Upper lobe of right lung (tissue), 1 donor: ENCODE data around the gene IGDCC3. TPM values are rescaled to one million over a fixed set of nuclear protein-coding genes. Genes with fewer than 3 reads are reported as not detected.

Source experiments
- ATAC-seq: fragments of 200-7000 bp; cut with Tn5 transposase; one replicate; pipeline ENCODE4 v1.9.1; 2020; ENCODE audit warnings: mild to moderate bottlenecking, moderate library complexity
- DNase-seq: peaks from one replicate; pipeline ENCODE4 v3.0.0-alpha.2; 2020
- H3K27ac ChIP-seq: fragments of 200-600 bp; one replicate; pipeline ENCODE4 v1.8.0; 2022
- H3K27me3 ChIP-seq: fragments of 200-600 bp; one replicate; pipeline ENCODE4 v1.8.0; 2022; ENCODE audit warnings: mild to moderate bottlenecking
- H3K36me3 ChIP-seq: fragments of 200-600 bp; one replicate; pipeline ENCODE4 v1.8.0; 2022
- H3K4me1 ChIP-seq: fragments of 200-600 bp; one replicate; pipeline ENCODE4 v1.8.0; 2022
- H3K4me3 ChIP-seq: fragments of 200-600 bp; one replicate; pipeline ENCODE4 v1.8.0; 2022; ENCODE audit warnings: mild to moderate bottlenecking
- H3K9me3 ChIP-seq: fragments of 200-600 bp; one replicate; pipeline ENCODE4 v1.8.0; 2022
- intact Hi-C: fragments of 100-400 bp; cut with DNase I; formaldehyde crosslinking; loops from one replicate; pipeline ENCODE4 v1.11.0; 2022
- total RNA-seq: library from RNA; stranded (reverse); fragmentation: NEBNext Ultra II Directional; extraction: Animal tissue kit (Norgen Biotek cat#: 25700); gene quantifications from one replicate; pipeline ENCODE4 v1.2.1, GENCODE V29; 2021
- TF ChIP-seq, protein P1 (sequence below): fragments of 200-600 bp; IDR thresholded peaks from one replicate; pipeline ENCODE4 v1.8.0; 2022; ENCODE audit warnings: antibody characterized with exemption
- donor health status: DM: no; HTN: yes; CAD: no; lungs with severe emphysema.

IGDCC3 gene
- total RNA-seq, 1 donor from 2014 or later, result not detected

DNA sequence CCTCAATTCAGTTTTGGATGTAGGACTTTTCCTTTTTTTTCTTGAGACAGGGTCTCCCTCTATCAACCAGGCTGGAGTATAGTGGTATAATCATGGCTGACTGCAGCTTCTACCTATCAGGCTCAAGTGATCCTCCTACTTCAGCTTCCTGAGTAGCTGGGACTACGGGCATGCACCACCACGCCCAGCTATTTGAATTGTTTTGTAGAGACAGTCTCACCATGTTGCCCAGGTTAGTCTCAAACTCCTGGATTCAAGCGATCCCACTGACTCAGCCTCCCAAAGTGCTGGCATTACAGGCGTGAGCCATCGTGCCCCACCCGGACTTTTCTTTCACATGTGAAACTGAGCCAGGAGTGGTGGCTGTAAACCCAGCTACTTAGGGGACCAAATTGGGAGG lies 69.8 kb downstream of the IGDCC3 start:
- Histone ChIP-seq H3K27ac (no peak overlapping the region), H3K36me3 (no peaks in the 10 kb centered on the region), H3K4me3 (no peak overlapping the region), H3K9me3 (no peaks in the 10 kb centered on the region), H3K4me1 (peaks cover 13% of the 10 kb centered on the region), H3K27me3 (no peaks in the 10 kb centered on the region)
- TF ChIP-seq, protein P1, sequence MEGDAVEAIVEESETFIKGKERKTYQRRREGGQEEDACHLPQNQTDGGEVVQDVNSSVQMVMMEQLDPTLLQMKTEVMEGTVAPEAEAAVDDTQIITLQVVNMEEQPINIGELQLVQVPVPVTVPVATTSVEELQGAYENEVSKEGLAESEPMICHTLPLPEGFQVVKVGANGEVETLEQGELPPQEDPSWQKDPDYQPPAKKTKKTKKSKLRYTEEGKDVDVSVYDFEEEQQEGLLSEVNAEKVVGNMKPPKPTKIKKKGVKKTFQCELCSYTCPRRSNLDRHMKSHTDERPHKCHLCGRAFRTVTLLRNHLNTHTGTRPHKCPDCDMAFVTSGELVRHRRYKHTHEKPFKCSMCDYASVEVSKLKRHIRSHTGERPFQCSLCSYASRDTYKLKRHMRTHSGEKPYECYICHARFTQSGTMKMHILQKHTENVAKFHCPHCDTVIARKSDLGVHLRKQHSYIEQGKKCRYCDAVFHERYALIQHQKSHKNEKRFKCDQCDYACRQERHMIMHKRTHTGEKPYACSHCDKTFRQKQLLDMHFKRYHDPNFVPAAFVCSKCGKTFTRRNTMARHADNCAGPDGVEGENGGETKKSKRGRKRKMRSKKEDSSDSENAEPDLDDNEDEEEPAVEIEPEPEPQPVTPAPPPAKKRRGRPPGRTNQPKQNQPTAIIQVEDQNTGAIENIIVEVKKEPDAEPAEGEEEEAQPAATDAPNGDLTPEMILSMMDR, result no peak
- DNase-seq, result no peak
- ATAC-seq, result no peak
- intact Hi-C loops, result loop anchor here (10.0 kb wide), 1 partner anchor 123 kb away; the partner anchor contains the start of gene CLPX

DNA sequence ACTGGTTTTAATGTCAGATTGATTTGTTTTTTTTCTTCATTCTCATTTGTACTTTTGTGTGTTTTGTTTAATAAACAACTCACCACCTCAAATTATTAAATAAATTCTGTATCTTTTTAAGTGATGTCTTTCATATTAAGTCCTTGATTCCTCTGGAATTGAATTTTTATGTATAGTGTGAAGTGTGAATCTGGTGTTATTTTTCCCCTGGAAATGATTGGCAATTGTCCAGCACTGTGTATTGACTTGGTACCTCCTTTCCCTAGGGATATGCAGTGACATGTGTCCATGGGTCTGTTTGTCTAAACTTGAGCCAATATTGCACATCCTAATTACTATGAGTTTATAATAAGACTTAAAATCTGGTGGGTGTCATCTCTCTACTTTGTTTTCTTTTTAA lies 71.3 kb downstream of the IGDCC3 start:
- peaks cover 13% of the 10 kb centered on the region for H3K4me1 ChIP-seq
- TF ChIP-seq, protein P1, result no peak
- DNase-seq, result no peak
- H3K9me3 ChIP-seq, result no peaks in the 10 kb centered on the region
- no peak for ATAC-seq
- intact Hi-C loops, result loop anchor here (10.0 kb wide), 1 partner anchor 122 kb away; the partner anchor contains the start of gene CLPX
- H3K4me3 ChIP-seq, result no peak overlapping the region
- H3K27ac ChIP-seq, result no peak overlapping the region
- H3K27me3 ChIP-seq, result no peaks in the 10 kb centered on the region
- H3K36me3 ChIP-seq, result no peaks in the 10 kb centered on the region

DNA sequence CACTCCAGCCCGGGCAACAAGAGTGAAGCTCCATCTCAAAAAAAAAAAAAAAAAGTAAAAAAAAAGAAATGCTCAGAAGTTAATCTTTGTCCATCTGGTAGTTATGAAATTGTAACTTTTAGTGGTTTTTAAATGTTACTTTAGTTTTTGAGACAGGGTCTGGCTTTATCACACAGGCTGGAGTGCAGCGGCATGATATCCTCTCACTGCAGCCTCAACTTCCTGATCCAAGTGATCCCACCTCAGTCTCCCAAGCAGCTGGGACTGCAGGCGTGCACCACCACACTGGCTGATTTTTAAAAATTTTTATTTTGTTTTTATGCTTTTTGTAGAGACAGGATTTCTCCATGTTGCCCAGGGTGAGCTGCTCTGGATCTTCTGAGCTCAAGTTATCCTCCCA lies 72.0 kb downstream of the IGDCC3 start:
- intact Hi-C loops, result loop anchor here (10.0 kb wide), 1 partner anchor 121 kb away; the partner anchor contains the start of gene CLPX
- no peaks in the 10 kb centered on the region for H3K9me3 ChIP-seq
- no peaks in the 10 kb centered on the region for H3K27me3 ChIP-seq
- DNase-seq, result no peak
- H3K36me3 ChIP-seq, result no peaks in the 10 kb centered on the region
- H3K4me3 ChIP-seq, result no peak overlapping the region
- no peak overlapping the region for H3K27ac ChIP-seq
- H3K4me1 ChIP-seq, result peaks cover 13% of the 10 kb centered on the region
- TF ChIP-seq, protein P1, result no peak
- no peak for ATAC-seq

DNA sequence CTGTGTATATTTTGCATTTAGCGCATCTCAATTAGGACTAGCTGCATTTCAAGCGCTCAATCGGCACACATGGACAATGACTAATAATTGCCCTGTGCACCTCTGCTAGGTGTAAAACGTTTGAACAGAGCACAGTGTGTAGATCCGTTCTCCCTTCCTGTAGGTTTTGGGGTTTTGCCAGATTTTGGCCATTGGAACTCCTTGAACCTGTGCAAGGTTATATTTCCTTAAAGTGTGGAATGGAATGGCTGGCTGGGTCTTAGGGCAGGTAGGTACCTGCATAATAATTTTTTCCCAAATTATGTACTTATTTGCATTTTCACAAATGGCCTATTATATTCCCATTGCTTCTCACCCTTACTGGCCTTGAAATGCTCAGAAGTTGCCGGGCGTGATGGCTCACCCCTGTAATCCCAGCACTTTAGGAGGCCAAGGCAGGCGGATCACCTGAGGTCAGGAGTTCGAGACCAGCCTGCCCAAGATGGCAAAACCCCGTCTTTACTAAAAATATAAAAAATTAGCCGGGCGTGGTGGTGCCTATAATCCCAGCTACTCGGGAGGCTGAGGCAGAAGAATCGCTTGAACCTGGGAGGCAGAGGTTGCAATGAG lies 72.5 kb downstream of the IGDCC3 start:
- ATAC-seq (peak; percentile 24), DNase-seq (no peak)
- no peaks in the 10 kb centered on the region for H3K36me3 ChIP-seq
- peaks cover 13% of the 10 kb centered on the region for H3K4me1 ChIP-seq
- TF ChIP-seq, protein P1, result no peak
- intact Hi-C loops, result loop anchor here (10.0 kb wide), 1 partner anchor 120 kb away; the partner anchor contains the start of gene CLPX
- H3K27ac ChIP-seq, result peak overlapping the region; percentile 96
- H3K9me3 ChIP-seq, result no peaks in the 10 kb centered on the region
- H3K4me3 ChIP-seq, result peak overlapping the region; percentile 69
- no peaks in the 10 kb centered on the region for H3K27me3 ChIP-seq

DNA sequence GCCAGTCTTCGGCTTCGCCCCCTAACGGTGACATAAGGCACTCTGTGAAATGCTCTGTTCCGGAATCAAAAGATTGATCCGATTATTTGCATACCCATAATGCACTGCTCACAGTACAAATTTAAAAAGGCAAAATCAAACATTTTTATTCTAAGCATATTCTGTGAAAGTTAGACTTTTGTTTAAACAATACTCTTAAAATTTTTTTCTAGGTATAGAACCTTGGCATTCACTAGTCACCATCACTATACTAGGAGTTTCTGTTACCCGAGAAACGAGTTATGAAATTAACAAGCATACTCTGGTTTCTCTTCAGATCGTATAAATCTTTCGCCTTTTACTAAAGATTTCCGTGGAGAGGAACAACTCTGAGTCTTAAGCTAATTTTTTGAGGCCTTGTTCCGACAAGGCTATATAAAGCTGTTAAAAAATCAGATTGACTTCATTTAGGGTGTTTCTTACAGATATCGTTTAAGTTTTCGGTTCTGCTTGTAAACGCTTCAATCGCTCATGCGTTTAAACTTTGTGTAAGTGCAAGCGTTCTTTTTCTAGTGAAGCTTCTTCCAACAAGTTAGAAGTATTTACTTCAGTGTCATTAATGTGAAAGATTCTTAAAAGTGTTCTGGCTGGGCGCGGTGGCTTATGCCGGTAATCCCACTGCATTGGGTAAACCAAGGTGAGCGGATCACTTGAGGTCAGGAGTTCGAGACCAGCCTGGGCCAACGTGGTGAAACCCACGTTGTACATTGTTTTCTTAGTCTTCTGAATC lies 73.2 kb downstream of the IGDCC3 start, which contains the start of gene RNU5B-1:
RNU5B-1 (plus strand) TSS at position 297 of the 769 bp plus-strand sequence.
- no peaks in the 10 kb centered on the region for H3K27me3 ChIP-seq
- TF ChIP-seq, protein P1, result peak; percentile 86
- H3K9me3 ChIP-seq, result no peaks in the 10 kb centered on the region
- peak within 1 kb of the TSS; percentile 69 for H3K4me3 ChIP-seq
- ATAC-seq, result peak; percentile 93
- peaks cover 13% of the 10 kb centered on the region for H3K4me1 ChIP-seq
- H3K36me3 ChIP-seq, result no peaks in the 10 kb centered on the region
- DNase-seq, result peak; percentile 75
- intact Hi-C loops, result loop anchor here (10.0 kb wide), 1 partner anchor 120 kb away; the partner anchor contains the start of gene CLPX
- H3K27ac ChIP-seq, result peak within 1 kb of the TSS; percentile 96
